Measurements from ENCODE around the gene TAF13.

The TAF13 gene

DNA sequence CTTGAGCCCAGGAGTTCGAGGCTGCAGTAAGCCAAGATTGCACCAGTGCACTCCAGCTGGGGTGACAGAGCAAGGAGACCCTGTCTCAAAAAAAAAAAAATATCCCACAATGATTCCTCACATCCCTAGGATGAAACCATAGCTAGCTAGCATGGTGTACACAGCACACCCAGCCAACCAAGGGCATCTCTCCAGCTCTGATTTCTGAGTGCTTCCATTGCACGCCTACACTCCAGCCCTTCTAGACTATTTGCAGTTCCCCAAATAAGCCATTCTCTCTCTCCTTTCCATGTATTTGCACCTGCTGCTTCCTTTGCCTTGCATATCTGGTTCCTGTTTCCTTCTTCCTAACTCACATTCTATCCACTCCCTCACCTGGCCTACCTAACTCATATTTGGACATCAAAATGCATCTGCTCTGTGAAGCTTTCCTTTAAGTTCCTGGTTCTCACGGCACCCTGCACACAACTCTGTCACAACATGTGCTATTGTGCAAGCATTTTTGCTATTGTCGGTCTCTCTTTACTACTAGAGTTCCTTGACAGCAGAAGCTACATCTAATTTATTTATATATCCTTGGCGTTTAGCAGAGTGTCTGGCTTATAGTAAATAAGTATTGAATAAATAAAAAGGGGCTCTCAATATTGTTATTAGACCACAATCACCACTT lies 35.7 kb upstream of the TAF13 start:
- peaks cover 22% of the 10 kb centered on the region for H3K4me1 ChIP-seq (ENCODE audit: control insufficient read depth, insufficient read depth, low read length)
- no peak overlapping the region for H3K9ac ChIP-seq (ENCODE audit: low read length in 2 of 2)
- H3K27ac ChIP-seq (ENCODE audit: low read length) = no peak overlapping the region
- H3K9me3 ChIP-seq (ENCODE audit: control insufficient read depth in 2 of 2, low read length in 2 of 2) = no peaks in the 10 kb centered on the region
- H3K4me3 ChIP-seq (ENCODE audit: low read length in 2 of 2) = no peak overlapping the region
- H3K36me3 ChIP-seq (ENCODE audit: control insufficient read depth in 2 of 2, insufficient read depth in 2 of 2, low read length in 2 of 2) = no peaks in the 10 kb centered on the region
- H3K27me3 ChIP-seq (ENCODE audit: control insufficient read depth in 1 of 2, insufficient read depth in 2 of 2, low read length in 2 of 2) = peaks cover 23 to 27% of the 10 kb centered on the region in 2 donors

- peaks cover 16% of the 10 kb centered on the region in 2 donors for H3K27me3 ChIP-seq (ENCODE audit: control insufficient read depth in 1 of 2, insufficient read depth in 2 of 2, low read length in 2 of 2)
- no peaks in the 10 kb centered on the region for H3K9me3 ChIP-seq (ENCODE audit: control insufficient read depth in 2 of 2, low read length in 2 of 2)
- peaks cover 22% of the 10 kb centered on the region for H3K4me1 ChIP-seq (ENCODE audit: control insufficient read depth, insufficient read depth, low read length)
- no peaks in the 10 kb centered on the region for H3K36me3 ChIP-seq (ENCODE audit: control insufficient read depth in 2 of 2, insufficient read depth in 2 of 2, low read length in 2 of 2)
- H3K27ac ChIP-seq (ENCODE audit: low read length) = no peak overlapping the region
- H3K9ac ChIP-seq (ENCODE audit: low read length in 2 of 2) = no peak overlapping the region
- no peak overlapping the region for H3K4me3 ChIP-seq (ENCODE audit: low read length in 2 of 2)
Observed at GRCh38 chr1:109109906-109110305, 34.1 kb upstream of the TAF13 start.

DNA sequence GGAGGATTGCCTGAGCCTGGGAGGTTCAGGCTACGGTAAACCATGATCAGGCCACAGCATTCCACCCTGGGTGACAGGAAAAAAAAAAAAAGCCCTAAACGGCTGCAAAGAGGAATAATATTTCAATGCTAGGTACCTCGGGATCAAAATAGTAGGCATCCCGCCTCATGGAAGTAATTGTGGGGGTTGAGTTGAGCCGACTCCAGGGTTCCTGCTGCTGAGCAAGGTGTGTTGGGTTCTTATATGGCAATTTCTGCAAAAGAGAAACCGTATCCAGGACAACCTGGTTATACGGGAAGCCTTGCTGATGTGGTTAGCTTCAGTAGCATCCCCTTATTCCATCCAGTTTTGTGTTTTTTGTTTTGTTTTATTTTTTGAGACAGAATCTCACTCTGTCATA lies 32.0 kb upstream of the TAF13 start:
- H3K9me3 ChIP-seq (ENCODE audit: control insufficient read depth in 2 of 2, low read length in 2 of 2) = no peaks in the 10 kb centered on the region
- H3K36me3 ChIP-seq (ENCODE audit: control insufficient read depth in 2 of 2, insufficient read depth in 2 of 2, low read length in 2 of 2) = no peaks in the 10 kb centered on the region
- H3K4me1 ChIP-seq (ENCODE audit: control insufficient read depth, insufficient read depth, low read length) = peaks cover 7% of the 10 kb centered on the region
- H3K27me3 ChIP-seq (ENCODE audit: control insufficient read depth in 1 of 2, insufficient read depth in 2 of 2, low read length in 2 of 2) = peaks cover 0 to 7% of the 10 kb centered on the region in 2 donors
- H3K4me3 ChIP-seq (ENCODE audit: low read length in 2 of 2) = no peak overlapping the region
- H3K9ac ChIP-seq (ENCODE audit: low read length in 2 of 2) = no peak overlapping the region
- no peak overlapping the region for H3K27ac ChIP-seq (ENCODE audit: low read length)

GRCh38 chr1:109105881-109106280 lies 30.1 kb upstream of the TAF13 start:
- Histone ChIP-seq H3K9me3 (ENCODE audit: control insufficient read depth in 2 of 2, low read length in 2 of 2) (no peaks in the 10 kb centered on the region), H3K9ac (ENCODE audit: low read length in 2 of 2) (no peak overlapping the region), H3K27me3 (ENCODE audit: control insufficient read depth in 1 of 2, insufficient read depth in 2 of 2, low read length in 2 of 2) (peaks cover 0 to 1% of the 10 kb centered on the region in 2 donors), H3K4me3 (ENCODE audit: low read length in 2 of 2) (no peak overlapping the region), H3K4me1 (ENCODE audit: control insufficient read depth, insufficient read depth, low read length) (peaks cover 4% of the 10 kb centered on the region), H3K36me3 (ENCODE audit: control insufficient read depth in 2 of 2, insufficient read depth in 2 of 2, low read length in 2 of 2) (no peaks in the 10 kb centered on the region), H3K27ac (ENCODE audit: low read length) (no peak overlapping the region)

DNA sequence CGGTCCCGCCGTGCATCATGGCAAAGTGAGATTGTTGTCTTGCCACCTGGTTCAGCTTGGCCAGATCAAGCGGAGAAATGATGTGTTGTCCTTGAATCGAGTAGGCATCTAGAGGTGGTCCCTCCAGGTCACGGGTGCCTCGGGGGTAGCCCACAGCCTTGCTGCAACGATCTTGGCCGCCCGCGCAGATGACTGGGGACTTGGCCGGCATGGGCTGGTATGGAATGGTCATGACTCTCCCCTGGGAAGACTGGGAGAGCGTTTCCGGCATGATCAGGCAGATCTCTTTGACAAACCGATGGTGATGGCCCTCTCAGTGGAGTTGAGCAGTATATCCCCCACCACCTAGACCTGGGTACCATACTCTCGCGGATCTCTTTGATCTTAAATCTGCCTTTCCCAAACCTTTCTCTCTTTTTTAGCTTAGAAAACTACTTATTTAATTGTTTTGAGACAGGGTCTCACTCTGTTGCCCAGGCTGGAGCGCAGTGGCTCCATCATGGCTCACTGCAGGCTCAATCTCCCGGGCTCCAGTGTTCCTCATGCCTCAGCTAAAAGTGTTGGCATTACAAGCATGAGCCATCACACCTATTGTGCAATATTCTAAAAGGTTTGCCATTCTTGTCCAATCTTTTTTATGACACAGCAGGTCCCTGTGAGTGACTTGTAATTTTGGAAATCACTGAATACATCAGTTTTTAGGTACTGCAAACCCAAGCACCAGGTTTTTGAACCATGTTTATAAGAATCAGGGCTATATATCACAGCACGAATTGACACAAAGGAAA lies 28.8 kb upstream of the TAF13 start:
- Histone ChIP-seq H3K27me3 (ENCODE audit: control insufficient read depth in 1 of 2, insufficient read depth in 2 of 2, low read length in 2 of 2) (no peaks in the 10 kb centered on the region), H3K9ac (ENCODE audit: low read length in 2 of 2) (no peak overlapping the region), H3K27ac (ENCODE audit: low read length) (no peak overlapping the region), H3K36me3 (ENCODE audit: control insufficient read depth in 2 of 2, insufficient read depth in 2 of 2, low read length in 2 of 2) (no peaks in the 10 kb centered on the region), H3K4me1 (ENCODE audit: control insufficient read depth, insufficient read depth, low read length) (peaks cover 8% of the 10 kb centered on the region), H3K9me3 (ENCODE audit: control insufficient read depth in 2 of 2, low read length in 2 of 2) (no peaks in the 10 kb centered on the region), H3K4me3 (ENCODE audit: low read length in 2 of 2) (no peak overlapping the region)

DNA sequence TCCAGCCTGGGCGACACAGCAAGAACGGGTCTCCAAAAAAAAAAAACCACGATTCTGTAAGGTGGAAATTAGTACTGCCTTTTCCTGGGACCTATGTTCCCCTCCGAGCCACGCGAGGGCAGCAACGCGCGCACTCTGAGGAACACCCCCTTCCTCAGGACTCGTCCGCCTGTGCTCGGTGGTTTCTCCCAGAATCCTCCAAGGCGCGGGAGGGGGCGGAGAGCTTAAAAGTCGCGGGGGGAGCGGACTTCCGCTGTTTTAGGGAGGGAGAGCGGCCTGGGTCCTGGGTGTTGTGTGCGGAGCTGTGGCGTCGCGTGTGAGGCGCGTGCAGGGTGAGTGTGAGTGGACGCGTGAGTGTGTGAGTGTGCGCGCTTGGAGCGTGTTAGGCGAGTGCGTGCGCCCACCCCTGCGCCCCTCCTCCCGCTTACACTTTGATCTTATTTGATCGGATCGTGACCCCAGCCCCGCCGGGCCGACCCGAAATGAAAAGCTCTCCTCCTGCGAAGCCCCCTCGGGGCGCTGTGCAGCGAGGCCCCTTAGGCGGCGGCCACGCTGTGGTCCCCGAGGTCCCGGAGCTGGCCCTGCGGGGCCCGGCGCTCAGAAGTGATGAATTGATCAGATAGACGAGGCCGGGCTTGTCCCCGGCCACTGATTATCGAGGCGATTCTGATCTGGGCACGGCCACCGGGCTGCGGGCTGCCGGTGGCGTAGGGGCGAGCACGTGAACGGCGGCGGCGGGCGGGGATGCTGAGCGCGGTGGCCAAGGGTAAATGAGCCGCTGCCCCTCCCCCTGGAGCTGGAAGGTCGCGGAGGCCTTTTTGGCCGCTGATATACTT lies 24.4 kb upstream of the TAF13 start:
- peaks cover 10% of the 10 kb centered on the region for H3K4me1 ChIP-seq (ENCODE audit: control insufficient read depth, insufficient read depth, low read length)

DNA sequence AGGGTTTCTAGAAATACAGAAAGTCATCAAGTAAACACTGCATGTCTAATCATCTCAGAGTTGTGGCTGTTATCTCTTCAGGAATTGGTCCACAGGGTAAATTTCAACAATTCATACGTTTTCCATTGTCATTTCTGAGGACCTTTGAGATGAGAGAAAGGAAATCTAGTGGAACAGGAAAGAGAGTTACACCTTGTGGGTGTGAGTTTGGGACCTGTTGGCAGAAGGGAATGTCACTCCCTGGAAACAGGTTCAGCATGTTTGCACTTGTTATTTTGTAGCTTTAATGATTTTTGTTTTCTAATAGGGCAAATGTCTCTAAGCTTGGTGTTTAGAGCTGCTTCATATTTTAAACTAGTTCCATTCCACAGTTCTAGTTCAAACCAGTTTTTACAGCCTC lies 20.3 kb upstream of the TAF13 start:
- no peak overlapping the region for H3K9ac ChIP-seq (ENCODE audit: low read length in 2 of 2)
- peaks cover 3 to 7% of the 10 kb centered on the region in 2 donors for H3K36me3 ChIP-seq (ENCODE audit: control insufficient read depth in 2 of 2, insufficient read depth in 2 of 2, low read length in 2 of 2)

More for the DNA sequence above, 24.4 kb upstream of the TAF13 start:
- Histone ChIP-seq H3K9me3 (ENCODE audit: control insufficient read depth in 2 of 2, low read length in 2 of 2) (no peaks in the 10 kb centered on the region), H3K4me3 (ENCODE audit: low read length in 2 of 2) (peak overlapping the region; percentile 92 to 93), H3K27ac (ENCODE audit: low read length) (peak overlapping the region; percentile 88), H3K36me3 (ENCODE audit: control insufficient read depth in 2 of 2, insufficient read depth in 2 of 2, low read length in 2 of 2) (peaks cover 0 to 3% of the 10 kb centered on the region in 2 donors), H3K27me3 (ENCODE audit: control insufficient read depth in 1 of 2, insufficient read depth in 2 of 2, low read length in 2 of 2) (no peaks in the 10 kb centered on the region), H3K9ac (ENCODE audit: low read length in 2 of 2) (peak overlapping the region; percentile 91 to 99)

GRCh38 chr1:109095631-109096030 lies 19.8 kb upstream of the TAF13 start:
- Histone ChIP-seq H3K36me3 (ENCODE audit: control insufficient read depth in 2 of 2, insufficient read depth in 2 of 2, low read length in 2 of 2) (peaks cover 3 to 7% of the 10 kb centered on the region in 2 donors), H3K9me3 (ENCODE audit: control insufficient read depth in 2 of 2, low read length in 2 of 2) (no peaks in the 10 kb centered on the region), H3K9ac (ENCODE audit: low read length in 2 of 2) (no peak overlapping the region), H3K4me1 (ENCODE audit: control insufficient read depth, insufficient read depth, low read length) (peaks cover 26% of the 10 kb centered on the region), H3K4me3 (ENCODE audit: low read length in 2 of 2) (no peak overlapping the region), H3K27ac (ENCODE audit: low read length) (no peak overlapping the region), H3K27me3 (ENCODE audit: control insufficient read depth in 1 of 2, insufficient read depth in 2 of 2, low read length in 2 of 2) (no peaks in the 10 kb centered on the region)

More for the DNA sequence above, 20.3 kb upstream of the TAF13 start:
- no peak overlapping the region for H3K4me3 ChIP-seq (ENCODE audit: low read length in 2 of 2)
- no peak overlapping the region for H3K27ac ChIP-seq (ENCODE audit: low read length)
- H3K4me1 ChIP-seq (ENCODE audit: control insufficient read depth, insufficient read depth, low read length) = peaks cover 26% of the 10 kb centered on the region
- no peaks in the 10 kb centered on the region for H3K9me3 ChIP-seq (ENCODE audit: control insufficient read depth in 2 of 2, low read length in 2 of 2)
- no peaks in the 10 kb centered on the region for H3K27me3 ChIP-seq (ENCODE audit: control insufficient read depth in 1 of 2, insufficient read depth in 2 of 2, low read length in 2 of 2)

GRCh38 chr1:109094871-109095270 lies 19.1 kb upstream of the TAF13 start:
- Histone ChIP-seq H3K4me3 (ENCODE audit: low read length in 2 of 2) (peak overlapping the region in 1 of 2 donors; percentile 38), H3K36me3 (ENCODE audit: control insufficient read depth in 2 of 2, insufficient read depth in 2 of 2, low read length in 2 of 2) (peaks cover 3 to 7% of the 10 kb centered on the region in 2 donors), H3K27me3 (ENCODE audit: control insufficient read depth in 1 of 2, insufficient read depth in 2 of 2, low read length in 2 of 2) (no peaks in the 10 kb centered on the region), H3K4me1 (ENCODE audit: control insufficient read depth, insufficient read depth, low read length) (peaks cover 29% of the 10 kb centered on the region), H3K9ac (ENCODE audit: low read length in 2 of 2) (peak overlapping the region; percentile 50 to 76), H3K27ac (ENCODE audit: low read length) (peak overlapping the region; percentile 80), H3K9me3 (ENCODE audit: control insufficient read depth in 2 of 2, low read length in 2 of 2) (no peaks in the 10 kb centered on the region)

DNA sequence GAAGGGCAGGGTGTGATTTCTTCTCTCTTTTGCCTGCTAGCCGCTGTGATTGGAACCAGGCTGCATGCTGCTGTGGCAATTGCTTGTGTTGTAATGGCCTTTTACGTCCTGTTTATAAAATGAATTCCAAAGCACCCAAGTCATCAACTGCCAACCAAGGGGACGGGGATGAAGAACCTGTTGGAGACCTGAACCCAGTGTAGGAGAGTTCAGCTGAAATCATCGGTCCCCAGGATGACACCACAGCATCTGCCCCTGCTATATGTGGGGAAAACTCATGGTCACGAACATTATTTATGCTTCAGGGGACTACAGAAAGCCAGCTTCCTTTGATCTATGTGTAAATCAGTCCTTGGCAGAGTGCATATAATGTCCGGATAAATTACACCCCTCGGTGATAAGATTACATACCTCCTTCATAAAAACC lies 18.6 kb upstream of the TAF13 start:
- Histone ChIP-seq H3K9me3 (ENCODE audit: control insufficient read depth in 2 of 2, low read length in 2 of 2) (no peaks in the 10 kb centered on the region), H3K9ac (ENCODE audit: low read length in 2 of 2) (peak overlapping the region; percentile 50 to 76), H3K27me3 (ENCODE audit: control insufficient read depth in 1 of 2, insufficient read depth in 2 of 2, low read length in 2 of 2) (no peaks in the 10 kb centered on the region), H3K4me1 (ENCODE audit: control insufficient read depth, insufficient read depth, low read length) (peaks cover 25% of the 10 kb centered on the region), H3K36me3 (ENCODE audit: control insufficient read depth in 2 of 2, insufficient read depth in 2 of 2, low read length in 2 of 2) (peaks cover 3 to 7% of the 10 kb centered on the region in 2 donors), H3K27ac (ENCODE audit: low read length) (peak overlapping the region; percentile 80), H3K4me3 (ENCODE audit: low read length in 2 of 2) (peak overlapping the region; percentile 31 to 38)

Data from stomach smooth muscle (tissue), 2 donors.